ENCODE data around the gene ACTN4. TPM values are rescaled to one million over a fixed set of nuclear protein-coding genes. Genes with fewer than 3 reads are reported as not detected.

Gene ACTN4
- total and polyA plus RNA-seq, 2 of the 4 experiments (the other 2 are of a cell fraction), result 541 to 659 TPM

GRCh38 chr19:38778733-38779132, 131.3 kb downstream of the ACTN4 start (continued):
- no peak for TF ChIP-seq MAZ (IDR thresholded peaks at IDR 0.05; ENCODE audit: borderline replicate concordance, low read depth, low read length)
- no peak for TF ChIP-seq BHLHE40 (IDR thresholded peaks at IDR 0.05; ENCODE audit: low read depth, low read length)

GRCh38 chr19:38780443-38780842, 133.0 kb downstream of the ACTN4 start:
- no peak overlapping the region for H2AK5ac ChIP-seq (ENCODE audit: low read depth, low read length)
- no peak overlapping the region for H3K4ac ChIP-seq (ENCODE audit: low read depth, low read length)
- ChIA-PET CTCF (no interaction called here), POLR2A (ENCODE audit: unreplicated experiment) (no interaction called here)
- no peak overlapping the region for H4K5ac ChIP-seq (ENCODE audit: low read depth, low read length)
- no peak overlapping the region for H3K9ac ChIP-seq (ENCODE audit: low read depth, low read length)
- H3K4me1 ChIP-seq (ENCODE audit: control insufficient read depth, insufficient read depth, low read length), result no peaks in the 10 kb centered on the region
- no peaks in the 10 kb centered on the region for H3K79me1 ChIP-seq (ENCODE audit: low read depth in 1 of 2, low read length in 2 of 2)
- no peak overlapping the region for H2AK9ac ChIP-seq (replicated peaks; ENCODE audit: low read depth, low read length, poor library complexity)
- H3K23ac ChIP-seq (ENCODE audit: low read depth, low read length), result no peak overlapping the region
- no peak overlapping the region for H3K27ac ChIP-seq (ENCODE audit: insufficient read depth, low read length)
- no peak overlapping the region for H3K4me2 ChIP-seq (ENCODE audit: low read depth, low read length)
- no peaks in the 10 kb centered on the region for H4K20me1 ChIP-seq (ENCODE audit: insufficient read depth, low read length)
- in situ Hi-C loops (cut with MboI; ENCODE audit: low sequenced_read_pairs) (no loop called here), dilution Hi-C loops (cut with HindIII; ENCODE audit: low sequenced_read_pairs, unreplicated experiment) (no loop called here), intact Hi-C loops (cut with micrococcal nuclease) (no loop called here)
- no CpG with 5 or more reads among the region's 7 CpGs for WGBS, 2 experiments (ENCODE audit: extremely low coverage in 2 of 2, insufficient read length in 1 of 2)
- no peak overlapping the region for H4K91ac ChIP-seq (ENCODE audit: insufficient read depth, low read depth, low read length)
- BruUV-seq (replicated peaks), result no TSS peak
- no peak overlapping the region for H2BK15ac ChIP-seq (ENCODE audit: low read depth, low read length)
- H3K56ac ChIP-seq (ENCODE audit: extremely low read depth, insufficient read depth, low read length), result no peak overlapping the region
- H3K18ac ChIP-seq (ENCODE audit: low read depth, low read length), result no peak overlapping the region
- peaks cover 17% of the 10 kb centered on the region for H3K27me3 ChIP-seq (ENCODE audit: control insufficient read depth, insufficient read depth, low read length)
- no peak overlapping the region for H2BK20ac ChIP-seq (ENCODE audit: low read depth, low read length)
- H2BK5ac ChIP-seq (ENCODE audit: low read depth, low read length, poor library complexity, severe bottlenecking), result no peak overlapping the region
- no peaks in the 10 kb centered on the region for H3K9me3 ChIP-seq (ENCODE audit: control insufficient read depth, insufficient read depth, low read length)
- no peak overlapping the region for H3K4me3 ChIP-seq (ENCODE audit: insufficient read depth, low read depth, low read length)
- no peak overlapping the region for H2AFZ ChIP-seq (replicated peaks; ENCODE audit: low read length, poor library complexity)
- no peak for TF ChIP-seq POLR2A (IDR thresholded peaks at IDR 0.05; ENCODE audit: low read depth, low read length)
- TF ChIP-seq CEBPB (IDR thresholded peaks at IDR 0.05; ENCODE audit: low read depth, low read length), result no peak
- TF ChIP-seq RAD21 (IDR thresholded peaks at IDR 0.05; ENCODE audit: low read length), result no peak
- no peak for TF ChIP-seq USF2 (IDR thresholded peaks at IDR 0.05; ENCODE audit: low read depth, low read length)
- TF ChIP-seq NFE2L2 (IDR thresholded peaks at IDR 0.05; ENCODE audit: low read depth, low read length), result no peak
- no peak for TF ChIP-seq SMC3 (IDR thresholded peaks at IDR 0.05; ENCODE audit: low read depth, low read length)
- no peak for TF ChIP-seq ELK1 (IDR thresholded peaks at IDR 0.05; ENCODE audit: borderline replicate concordance, low read depth, low read length)
- TF ChIP-seq RFX5 (IDR thresholded peaks at IDR 0.05; ENCODE audit: low read depth, low read length), result no peak
- no peak for TF ChIP-seq RCOR1 (IDR thresholded peaks at IDR 0.05; ENCODE audit: insufficient replicate concordance, low read length)
- no peak for TF ChIP-seq FOS (IDR thresholded peaks at IDR 0.05; ENCODE audit: low read depth, low read length)
- no peak for TF ChIP-seq BHLHE40 (IDR thresholded peaks at IDR 0.05; ENCODE audit: low read depth, low read length)
- no peak for TF ChIP-seq CHD1 (IDR thresholded peaks at IDR 0.05; ENCODE audit: low read depth, low read length)
- TF ChIP-seq MXI1 (IDR thresholded peaks at IDR 0.05; ENCODE audit: borderline replicate concordance, low read depth, low read length), result no peak
- TF ChIP-seq CTCF (conservative IDR thresholded peaks at IDR 0.05; ENCODE audit: low read depth, low read length), result no peak
- no peaks in the 10 kb centered on the region for H3K36me3 ChIP-seq (ENCODE audit: control insufficient read depth, insufficient read depth, low read length)
- H4K8ac ChIP-seq (ENCODE audit: low read depth in 2 of 2, low read length in 2 of 2), result no peak overlapping the region
- ATAC-seq (ENCODE audit: low read depth), result no peak
- H3K9me1 ChIP-seq (ENCODE audit: insufficient read depth, low read length), result no peaks in the 10 kb centered on the region
- no peak for DNase-seq
- H3K14ac ChIP-seq (replicated peaks; ENCODE audit: low read depth, low read length), result no peak overlapping the region
- H2BK120ac ChIP-seq (ENCODE audit: low read depth, low read length), result no peak overlapping the region

All from IMR-90 (cell line).